ENCODE results near the gene KLF7. TPM values are rescaled to one million over a fixed set of nuclear protein-coding genes. Genes with fewer than 3 reads are reported as not detected.

Gene KLF7
- total RNA-seq, 3 donors from 2014 or later, result 6.7 to 32.7 (median 12.9) TPM

- Histone ChIP-seq H3K4me3 (no peak overlapping the region), H3K9me3 (no peaks in the 10 kb centered on the region), H3K36me3 (ENCODE audit: low read depth) (no peaks in the 10 kb centered on the region), H3K4me1 (ENCODE audit: low read depth) (no peaks in the 10 kb centered on the region)
- no peak for DNase-seq
- no peak for ATAC-seq
- intact Hi-C loops (cut with DNase I, micrococcal nuclease), result no loop called here
- no peak for TF ChIP-seq CTCF (IDR thresholded peaks at IDR 0.05)
Measured at GRCh38 chr2:207144173-207144785, 21.5 kb downstream of the KLF7 start.

GRCh38 chr2:207143215-207144172 is 22.3 kb downstream of the KLF7 start:
- intact Hi-C loops (cut with DNase I, micrococcal nuclease), result no loop called here
- ATAC-seq, result peak; percentile 69
- H3K36me3 ChIP-seq (ENCODE audit: low read depth), result no peaks in the 10 kb centered on the region
- DNase-seq, result peak; percentile 35 to 62 (median 59)
- H3K4me3 ChIP-seq, result no peak overlapping the region
- H3K4me1 ChIP-seq (ENCODE audit: low read depth), result no peaks in the 10 kb centered on the region
- no peak for TF ChIP-seq CTCF (IDR thresholded peaks at IDR 0.05)
- no peaks in the 10 kb centered on the region for H3K9me3 ChIP-seq

GRCh38 chr2:207142461-207142860 is 23.3 kb downstream of the KLF7 start:
- intact Hi-C loops (cut with DNase I, micrococcal nuclease), result no loop called here
- Histone ChIP-seq H3K4me1 (ENCODE audit: low read depth) (no peaks in the 10 kb centered on the region), H3K36me3 (ENCODE audit: low read depth) (no peaks in the 10 kb centered on the region), H3K4me3 (no peak overlapping the region), H3K9me3 (no peaks in the 10 kb centered on the region)
- peak; percentile 46 for ATAC-seq
- no peak for DNase-seq
- no peak for TF ChIP-seq CTCF (IDR thresholded peaks at IDR 0.05)

- Histone ChIP-seq H3K9me3 (no peaks in the 10 kb centered on the region), H3K4me3 (no peak overlapping the region), H3K36me3 (ENCODE audit: low read depth) (no peaks in the 10 kb centered on the region), H3K4me1 (ENCODE audit: low read depth) (no peaks in the 10 kb centered on the region)
- intact Hi-C loops (cut with DNase I, micrococcal nuclease), result no loop called here
- ATAC-seq, result no peak
- no peak for TF ChIP-seq CTCF (IDR thresholded peaks at IDR 0.05)
- no peak for DNase-seq
Measured at GRCh38 chr2:207141386-207141785, 24.4 kb downstream of the KLF7 start.

GRCh38 chr2:207140265-207140664 is 25.5 kb downstream of the KLF7 start:
- H3K4me1 ChIP-seq (ENCODE audit: low read depth), result peaks cover 3% of the 10 kb centered on the region
- no peaks in the 10 kb centered on the region for H3K9me3 ChIP-seq
- no peaks in the 10 kb centered on the region for H3K36me3 ChIP-seq (ENCODE audit: low read depth)
- H3K4me3 ChIP-seq, result no peak overlapping the region
- ATAC-seq (no peak), DNase-seq (no peak)
- no peak for TF ChIP-seq CTCF (IDR thresholded peaks at IDR 0.05)
- intact Hi-C loops (cut with DNase I, micrococcal nuclease), result no loop called here

Data from mucosa of descending colon (tissue), 3 donors.